ENCODE measurements around the gene MBD4. TPM values are rescaled to one million over a fixed set of nuclear protein-coding genes. Genes with fewer than 3 reads are reported as not detected.
"Not testable (repeated sequence)": the region's sequence is repeated elsewhere in the genome, so short reads cannot be mapped to it uniquely, and the experiment has no call there.

MBD4 gene
- total and polyA plus RNA-seq, 2 experiments from 2014 or later = 33.9 to 59.3 TPM

- TF ChIP-seq ETS1 (IDR thresholded peaks at IDR 0.05) (no peak), CREB1 (CRISPR knock-in tag; IDR thresholded peaks at IDR 0.05; ENCODE audit: low read depth) (no peak), JUNB (IDR thresholded peaks at IDR 0.05; ENCODE audit: unreplicated experiment) (no peak)
Measured at GRCh38 chr3:129393271-129393670, 46.5 kb downstream of the MBD4 start (continued).

DNA sequence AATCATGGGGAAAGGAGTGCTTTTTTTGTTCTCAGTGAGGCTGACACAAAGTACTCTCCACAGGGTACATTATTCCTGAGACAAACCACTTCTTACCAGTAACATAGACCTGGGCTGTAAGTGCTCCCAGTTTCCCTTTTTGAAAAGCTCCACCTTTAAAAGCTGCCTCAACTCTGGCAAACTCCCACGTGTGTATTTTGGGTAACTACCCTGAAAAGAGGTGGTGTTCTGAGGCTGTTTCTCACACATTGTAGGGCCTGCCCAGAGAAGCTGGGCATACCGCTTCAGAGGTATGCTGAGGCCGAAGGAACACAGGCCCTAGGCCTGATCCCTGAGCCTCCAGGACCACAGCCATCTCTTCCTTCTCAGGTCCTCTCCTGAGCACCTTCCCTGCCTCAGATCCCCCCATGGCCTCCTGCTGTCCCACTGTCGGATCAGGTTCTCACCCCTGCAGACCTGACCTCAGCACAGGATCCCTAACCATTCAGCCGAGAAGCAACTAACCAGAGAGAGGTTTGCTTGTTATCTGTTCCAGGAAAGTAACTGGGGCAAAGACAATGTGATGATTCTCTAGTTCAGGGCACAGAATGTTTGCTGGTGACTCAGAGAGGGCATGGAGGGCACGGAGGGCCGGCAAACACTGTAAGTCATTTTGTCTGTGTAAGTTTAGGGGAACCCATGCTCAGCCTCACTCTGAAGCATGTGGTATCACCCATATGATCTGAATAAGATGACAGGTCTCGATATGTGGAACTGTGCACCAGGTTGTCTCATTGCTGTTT is 47.5 kb downstream of the MBD4 start:
- H3K9me2 ChIP-seq (ENCODE audit: insufficient read depth); H2AFZ ChIP-seq; H3K4me2 ChIP-seq; H4K20me1 ChIP-seq (replicated peaks; ENCODE audit: insufficient read depth); DNase-seq (ENCODE audit: low spot score); H3K4me3 ChIP-seq; H3K4me1 Mint-ChIP-seq; H3K27ac Mint-ChIP-seq; H3K27me3 Mint-ChIP-seq (ENCODE audit: insufficient read depth, low read depth, poor library complexity); H3K27me3 ChIP-seq (ENCODE audit: insufficient read depth); H3F3A ChIP-seq (replicated peaks; ENCODE audit: low read depth); H3K9me3 Mint-ChIP-seq; ATAC-seq; H3K4me3 Mint-ChIP-seq; H3K27ac ChIP-seq (ENCODE audit: low read depth); H3K4me1 ChIP-seq (ENCODE audit: insufficient read depth): not testable (repeated sequence)
- peaks cover 67% of the 10 kb centered on the region for H3K36me3 Mint-ChIP-seq (ENCODE audit: low read depth)
- peaks cover 26% of the 10 kb centered on the region for H3K79me2 ChIP-seq (replicated peaks; ENCODE audit: insufficient read depth)
- H3K36me3 ChIP-seq (ENCODE audit: insufficient read depth) = peaks cover 11% of the 10 kb centered on the region

DNA sequence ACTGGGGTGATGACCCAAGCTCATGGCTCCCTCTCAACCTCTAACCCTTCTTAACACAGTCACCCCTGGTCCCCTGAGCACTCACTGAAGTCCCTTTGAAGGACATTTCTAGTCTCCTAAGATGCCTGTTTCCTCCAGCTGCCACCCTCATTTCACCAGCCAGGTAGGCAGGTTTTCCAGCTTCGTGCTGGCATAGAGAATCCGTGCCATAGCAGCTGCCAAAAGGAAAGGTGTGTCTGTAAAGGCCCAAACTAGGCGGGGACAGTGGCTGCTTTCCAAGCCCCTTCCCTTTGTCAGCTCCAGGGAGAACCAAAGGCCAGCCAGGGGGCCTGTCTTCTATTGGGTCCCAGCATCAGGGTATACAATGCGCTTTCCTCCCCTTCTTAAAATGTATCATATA is 48.2 kb downstream of the MBD4 start:
- Histone ChIP-seq H3K36me3 (ENCODE audit: insufficient read depth) (peaks cover 11% of the 10 kb centered on the region), H3K79me2 (replicated peaks; ENCODE audit: insufficient read depth) (peaks cover 19% of the 10 kb centered on the region)
- peaks cover 73% of the 10 kb centered on the region for H3K36me3 Mint-ChIP-seq (ENCODE audit: low read depth)
- not testable (repeated sequence) for H3F3A ChIP-seq (replicated peaks; ENCODE audit: low read depth); H3K4me1 Mint-ChIP-seq; DNase-seq (ENCODE audit: low spot score); H2AFZ ChIP-seq; H3K4me2 ChIP-seq; H3K27ac ChIP-seq (ENCODE audit: low read depth); H3K27ac Mint-ChIP-seq; H3K9me3 Mint-ChIP-seq; ATAC-seq; H3K27me3 Mint-ChIP-seq (ENCODE audit: insufficient read depth, low read depth, poor library complexity); H3K4me1 ChIP-seq (ENCODE audit: insufficient read depth); H3K4me3 ChIP-seq; H3K9me2 ChIP-seq (ENCODE audit: insufficient read depth); H3K4me3 Mint-ChIP-seq; H4K20me1 ChIP-seq (replicated peaks; ENCODE audit: insufficient read depth); H3K27me3 ChIP-seq (ENCODE audit: insufficient read depth)

GRCh38 chr3:129389572-129389937 is 50.2 kb downstream of the MBD4 start:
- H2AFZ ChIP-seq = no peak overlapping the region
- no peak overlapping the region for H3K4me3 ChIP-seq
- H3K9me3 Mint-ChIP-seq = no peaks in the 10 kb centered on the region
- ATAC-seq (no peak), DNase-seq (ENCODE audit: low spot score) (no peak)
- H3K27me3 ChIP-seq (ENCODE audit: insufficient read depth) = no peaks in the 10 kb centered on the region
- no peaks in the 10 kb centered on the region for H3F3A ChIP-seq (replicated peaks; ENCODE audit: low read depth)
- no peak overlapping the region for H3K4me3 Mint-ChIP-seq
- H3K4me2 ChIP-seq = no peak overlapping the region
- H4K20me1 ChIP-seq (replicated peaks; ENCODE audit: insufficient read depth) = no peaks in the 10 kb centered on the region; the same call in 1 of the 2 replicates
- H3K27ac ChIP-seq (ENCODE audit: low read depth) = no peak overlapping the region
- peaks cover 8% of the 10 kb centered on the region for H3K27me3 Mint-ChIP-seq (ENCODE audit: insufficient read depth, low read depth, poor library complexity)
- H3K36me3 Mint-ChIP-seq (ENCODE audit: low read depth) = peaks cover 62% of the 10 kb centered on the region
- peaks cover 11% of the 10 kb centered on the region for H3K36me3 ChIP-seq (ENCODE audit: insufficient read depth)
- no peaks in the 10 kb centered on the region for H3K79me2 ChIP-seq (replicated peaks; ENCODE audit: insufficient read depth)
- H3K9me2 ChIP-seq (ENCODE audit: insufficient read depth) = no peaks in the 10 kb centered on the region
- peaks cover 6% of the 10 kb centered on the region; the same call in 1 of the 2 replicates for H3K4me1 ChIP-seq (ENCODE audit: insufficient read depth)
- peaks cover 9% of the 10 kb centered on the region for H3K4me1 Mint-ChIP-seq
- no peak overlapping the region for H3K27ac Mint-ChIP-seq
- TF ChIP-seq NANOG (IDR thresholded peaks at IDR 0.05; ENCODE audit: borderline replicate concordance) = no peak
- no peak for TF ChIP-seq STAT1 (IDR thresholded peaks at IDR 0.05; ENCODE audit: unreplicated experiment)
- no peak for TF ChIP-seq ZNF114 (CRISPR knock-in tag; IDR thresholded peaks at IDR 0.05)

- peaks cover 61% of the 10 kb centered on the region for H3K36me3 Mint-ChIP-seq (ENCODE audit: low read depth)
- H3K9me2 ChIP-seq (ENCODE audit: insufficient read depth); H3F3A ChIP-seq (replicated peaks; ENCODE audit: low read depth); H3K27me3 ChIP-seq (ENCODE audit: insufficient read depth); DNase-seq (ENCODE audit: low spot score); ATAC-seq; H3K9me3 Mint-ChIP-seq; H3K4me3 Mint-ChIP-seq; H3K27ac Mint-ChIP-seq; H3K79me2 ChIP-seq (replicated peaks; ENCODE audit: insufficient read depth); H3K4me1 Mint-ChIP-seq; H3K4me1 ChIP-seq (ENCODE audit: insufficient read depth); H2AFZ ChIP-seq; H4K20me1 ChIP-seq (replicated peaks; ENCODE audit: insufficient read depth); H3K4me3 ChIP-seq; H3K27me3 Mint-ChIP-seq (ENCODE audit: insufficient read depth, low read depth, poor library complexity); H3K4me2 ChIP-seq; H3K27ac ChIP-seq (ENCODE audit: low read depth): not testable (repeated sequence)
- H3K36me3 ChIP-seq (ENCODE audit: insufficient read depth) = peaks cover 11% of the 10 kb centered on the region
Measured at GRCh38 chr3:129388791-129389571, 50.8 kb downstream of the MBD4 start.
